GM21367 (cell line): ENCODE results near the gene LRBA.
"Not testable (repeated sequence)": the region's sequence is repeated elsewhere in the genome, so short reads cannot be mapped to it uniquely, and the experiment has no call there.

Source experiments
- ATAC-seq: cut with Tn5 transposase; IDR thresholded peaks from one replicate; pipeline ENCODE4 v1.9.1; 2021; ENCODE audit not compliant: unreplicated experiment

The LRBA gene

DNA sequence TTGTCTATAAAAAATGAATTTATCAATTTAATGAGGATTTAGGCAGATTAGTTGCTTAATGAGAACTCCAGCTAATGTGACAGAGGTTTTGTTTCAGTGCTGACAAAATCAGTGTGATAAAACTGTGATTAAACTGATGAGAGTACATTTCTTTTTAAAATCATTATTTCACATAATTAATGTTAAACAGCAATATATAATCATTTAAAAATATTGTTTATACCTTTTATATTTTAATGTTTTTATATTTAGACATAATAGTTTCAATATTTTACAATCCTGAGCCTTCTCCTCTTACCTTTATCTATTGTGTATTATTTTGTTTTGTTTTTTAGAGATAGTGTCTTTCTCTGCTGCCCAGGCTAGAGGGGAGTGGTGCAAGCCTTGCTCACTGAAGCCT, 480.3 kb downstream of the LRBA start:
- no peak for ATAC-seq

DNA sequence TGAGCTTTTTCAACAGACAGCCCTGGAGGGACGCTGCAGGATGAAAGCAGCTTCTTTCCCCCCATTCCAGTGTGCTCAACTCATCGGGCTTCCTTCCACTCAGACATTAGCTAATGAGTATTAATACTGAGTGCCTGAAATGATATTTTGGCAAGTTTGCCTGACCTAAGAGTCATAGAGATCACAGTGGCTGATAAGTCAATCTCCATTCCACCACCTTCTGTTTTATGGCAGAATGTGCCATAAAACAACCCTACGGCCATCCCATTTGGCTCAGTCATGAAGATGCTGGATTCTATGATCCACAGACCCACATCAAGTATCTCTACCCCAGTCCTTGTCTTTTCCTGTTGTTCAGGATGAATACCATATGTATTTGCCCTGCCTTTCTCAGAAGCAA, 481.4 kb downstream of the LRBA start:
- ATAC-seq, result no peak

DNA sequence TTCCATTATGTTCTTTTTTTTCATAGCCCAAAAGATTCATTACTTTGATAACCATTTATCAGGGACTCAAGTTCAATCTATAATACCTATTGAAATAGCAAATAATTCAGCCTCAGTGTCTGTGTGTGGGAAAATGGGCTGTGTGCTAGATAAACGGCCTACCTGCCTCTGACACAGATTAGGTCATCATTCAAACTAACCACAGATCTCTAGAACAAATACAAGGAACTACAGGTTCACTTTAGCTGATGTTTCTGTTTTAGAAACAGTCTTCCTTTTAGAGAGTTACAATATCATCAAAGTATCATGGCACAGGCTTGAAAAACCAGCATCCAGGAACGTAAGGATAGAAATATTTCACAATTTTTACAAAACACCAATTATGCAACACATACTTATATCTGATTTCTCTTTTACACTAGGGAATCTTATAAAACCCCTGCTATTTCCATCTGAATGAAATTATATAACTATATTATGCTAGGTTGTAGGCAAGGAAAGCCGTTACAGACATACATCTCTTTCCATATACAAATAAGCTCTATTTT, 489.7 kb downstream of the LRBA start:
- no peak for ATAC-seq

DNA sequence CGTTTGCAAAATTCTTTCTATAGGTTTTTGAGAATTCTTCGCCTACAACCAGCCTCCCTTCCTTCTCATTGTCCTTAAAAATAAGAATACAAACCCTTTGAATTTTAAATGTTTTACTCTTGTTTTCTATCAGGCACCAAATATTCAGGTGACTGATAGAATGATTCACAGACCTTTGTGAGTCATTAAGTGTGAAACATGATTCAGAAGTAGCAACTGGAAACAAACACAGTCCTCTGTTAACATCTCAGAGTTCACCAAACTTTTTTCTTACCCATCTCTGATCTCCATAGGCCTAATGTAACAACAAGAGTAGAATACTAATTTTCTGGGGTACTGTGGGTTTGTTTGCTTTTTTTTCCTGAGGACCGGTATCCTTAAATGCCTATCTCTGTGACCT, 496.5 kb downstream of the LRBA start:
- no peak for ATAC-seq

DNA sequence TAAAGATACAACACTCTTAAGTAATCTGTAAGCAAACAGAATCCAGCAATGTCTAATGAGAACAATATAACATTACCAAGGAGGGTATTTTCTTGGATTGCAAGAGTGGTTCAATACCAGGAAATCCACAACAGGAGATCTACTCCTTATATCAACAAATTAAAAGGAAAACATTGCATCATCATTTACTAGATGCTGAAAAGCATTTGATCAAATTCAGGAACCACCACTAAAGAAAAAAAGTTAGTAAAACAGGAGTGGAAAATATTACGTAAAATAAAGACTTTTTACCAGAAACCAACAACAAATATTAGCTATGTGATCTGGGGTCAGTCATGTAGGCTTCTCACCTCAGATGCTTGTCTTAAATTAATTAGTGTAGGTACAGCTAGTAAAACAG, 499.9 kb downstream of the LRBA start:
- ATAC-seq, result no peak

DNA sequence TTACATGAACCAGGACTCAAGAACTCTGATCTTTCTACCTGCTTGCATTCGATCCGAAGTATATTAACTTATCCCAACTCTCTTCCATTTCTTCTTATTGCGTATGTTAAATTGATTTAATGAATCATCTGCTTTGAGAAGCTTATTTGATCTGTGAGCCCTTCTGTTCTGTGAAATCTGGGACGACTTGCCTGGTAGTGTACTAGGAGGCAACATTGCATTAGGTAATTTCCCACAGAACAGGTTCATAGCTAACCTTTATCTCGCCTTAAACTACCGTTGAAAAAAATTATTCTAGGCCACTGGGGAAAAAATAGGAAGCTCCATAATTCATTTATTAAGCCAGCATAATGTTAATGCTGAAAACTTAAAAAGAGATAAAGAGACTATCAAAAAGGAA, 500.4 kb downstream of the LRBA start:
- ATAC-seq, result no peak

DNA sequence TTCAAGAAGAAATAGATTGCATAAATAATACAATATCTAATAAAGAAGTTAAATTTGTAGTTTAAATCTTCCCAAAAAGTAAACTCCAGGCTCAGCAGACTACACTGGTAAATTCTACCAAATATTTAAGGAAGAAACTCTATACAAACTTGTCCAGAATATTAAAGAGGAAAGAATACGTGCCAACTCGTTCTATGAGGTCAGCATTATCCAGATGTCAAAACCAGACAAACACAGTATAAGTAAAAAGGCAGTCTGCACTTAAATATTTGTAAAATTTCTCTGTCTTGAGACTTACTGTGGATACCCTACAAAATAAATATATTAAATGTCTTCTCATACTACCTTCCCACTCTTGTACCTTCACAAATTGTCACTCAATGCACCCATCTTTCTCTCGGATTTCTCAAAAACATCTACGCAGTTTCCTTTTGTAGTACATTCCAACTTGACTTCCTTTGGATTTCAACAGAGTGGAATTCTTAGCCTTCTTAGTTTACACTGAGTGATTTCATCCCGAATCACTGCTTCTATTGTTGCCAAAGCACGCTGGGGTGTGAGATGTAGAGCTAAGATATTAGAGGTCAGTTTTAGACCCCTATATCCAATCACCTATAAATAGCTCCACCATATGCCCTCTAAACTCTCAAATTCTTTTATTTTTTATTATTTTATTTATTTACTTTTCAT, 504.8 kb downstream of the LRBA start:
- no peak for ATAC-seq

DNA sequence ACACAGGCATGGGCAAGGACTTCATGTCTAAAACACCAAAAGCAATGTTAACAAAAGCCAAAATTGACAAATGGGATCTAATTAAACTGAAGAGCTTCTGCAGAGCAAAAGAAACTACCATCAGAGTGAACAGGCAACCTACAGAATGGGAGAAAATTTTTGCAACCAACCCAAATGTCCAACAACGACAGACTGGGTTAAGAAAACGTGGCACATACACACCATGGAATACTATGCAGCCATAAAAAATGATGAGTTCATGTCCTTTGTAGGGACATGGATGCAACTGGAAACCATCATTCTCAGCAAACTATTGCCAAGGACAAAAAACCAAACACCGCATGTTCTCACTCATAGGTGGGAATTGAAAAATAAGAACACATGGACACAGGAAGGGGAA, 507.4 kb downstream of the LRBA start:
- ATAC-seq, result not testable (repeated sequence)

DNA sequence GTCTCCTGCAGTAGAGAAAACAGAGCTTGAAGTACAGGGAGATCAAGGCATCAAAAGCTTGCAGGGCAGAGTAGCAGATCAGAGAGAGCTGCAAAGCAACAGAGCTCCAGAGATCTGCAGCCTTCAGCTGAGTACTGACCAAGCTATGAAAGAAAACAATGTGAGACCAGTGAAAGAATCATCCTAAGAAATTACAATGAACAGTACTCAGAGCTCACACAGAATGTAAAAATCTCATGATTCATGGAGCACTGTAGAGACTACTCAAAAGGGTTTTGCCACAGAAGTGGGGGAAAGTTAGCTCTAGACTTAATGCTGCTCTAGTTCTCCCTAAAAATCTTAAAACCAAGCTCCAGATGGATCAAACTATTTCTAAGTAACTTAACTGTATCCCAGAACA, 513.1 kb downstream of the LRBA start:
- ATAC-seq, result no peak

DNA sequence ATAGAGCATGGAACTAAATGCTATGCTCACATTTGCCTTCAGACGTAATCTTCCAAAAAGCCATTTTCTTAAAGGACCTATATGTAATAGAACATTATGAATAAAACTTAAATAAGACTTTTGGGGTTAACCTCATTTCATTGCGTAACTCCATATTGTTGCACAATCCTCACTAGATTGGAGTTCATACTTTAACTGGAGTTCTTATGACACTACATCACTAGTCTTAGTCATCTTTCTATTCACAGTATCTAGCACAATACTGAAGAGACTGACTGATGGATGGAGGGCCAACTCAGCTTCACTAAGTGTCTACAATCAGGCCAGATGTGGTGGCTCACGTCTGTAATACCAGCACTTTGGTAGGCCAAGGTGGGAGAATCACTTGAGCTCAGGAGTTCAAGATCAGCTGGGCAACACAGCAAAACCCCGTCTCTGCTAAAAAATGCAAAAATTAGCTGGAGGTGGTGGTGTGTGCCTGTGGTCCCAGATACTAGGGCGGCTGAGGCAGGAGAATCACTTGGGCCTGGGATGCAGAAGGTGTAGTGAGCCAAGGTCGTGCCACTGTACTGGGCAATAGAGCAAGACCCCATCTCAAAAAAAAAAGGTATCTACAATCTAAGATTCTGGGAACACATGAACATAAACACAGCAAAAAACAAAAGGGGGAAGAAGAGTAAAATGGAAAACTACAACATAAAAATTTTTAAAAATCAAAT, 513.9 kb downstream of the LRBA start:
- no peak for ATAC-seq

DNA sequence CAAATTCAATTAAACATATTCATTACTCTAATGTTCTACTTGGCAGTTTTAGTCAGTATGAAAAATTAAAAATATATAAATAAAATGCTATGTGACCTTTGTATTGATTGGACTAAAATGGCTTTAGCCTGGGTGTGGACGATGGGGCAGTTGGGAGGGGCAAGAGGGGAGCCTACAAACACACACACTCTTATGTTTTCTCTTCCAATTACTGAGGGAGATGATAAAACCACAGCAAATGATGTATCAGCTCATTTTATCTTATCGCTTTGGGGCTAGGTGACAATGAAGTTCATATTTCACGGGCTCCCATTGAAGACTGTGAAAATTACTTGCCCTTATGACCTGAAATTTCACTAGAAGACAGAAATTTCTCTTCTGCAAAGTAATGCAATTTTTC, 517.5 kb downstream of the LRBA start:
- no peak for ATAC-seq

DNA sequence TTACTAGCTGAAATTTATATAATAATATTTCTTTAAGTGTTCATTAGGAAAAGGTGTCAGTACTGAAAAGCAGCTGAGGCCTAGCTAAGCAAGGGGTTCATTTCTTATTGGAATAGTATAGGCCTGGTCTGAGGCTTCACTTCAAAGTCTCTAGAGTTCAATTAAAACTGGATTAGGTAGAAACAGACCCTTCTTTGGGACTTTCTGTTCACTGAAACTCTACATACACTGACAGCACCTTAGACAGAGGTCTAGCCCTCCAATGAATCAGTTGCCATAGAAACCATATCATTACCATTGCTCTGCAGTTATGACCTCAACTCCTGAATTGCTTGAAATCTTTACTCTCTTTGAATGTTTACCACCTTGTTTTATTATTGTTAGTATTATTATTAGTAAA, 519.5 kb downstream of the LRBA start:
- ATAC-seq, result no peak

DNA sequence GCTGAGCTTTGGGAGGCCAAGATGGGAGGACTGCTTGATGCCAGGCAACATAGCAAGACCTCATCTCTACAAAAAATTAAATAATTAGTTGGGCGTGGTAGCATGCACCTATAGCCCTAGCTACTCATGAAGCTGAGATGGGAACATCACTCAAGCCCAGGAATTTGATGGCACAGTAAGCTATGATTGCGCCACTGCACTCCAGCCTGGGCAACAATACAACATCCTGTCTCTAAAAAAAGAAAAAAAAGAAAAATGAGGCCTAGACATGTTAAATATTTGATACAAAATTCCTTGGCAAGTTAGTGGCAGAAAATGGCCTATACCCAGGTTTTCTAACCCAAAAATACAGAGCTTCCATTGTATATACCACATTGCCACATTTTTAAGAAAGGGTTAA, 521.2 kb downstream of the LRBA start:
- no peak for ATAC-seq

DNA sequence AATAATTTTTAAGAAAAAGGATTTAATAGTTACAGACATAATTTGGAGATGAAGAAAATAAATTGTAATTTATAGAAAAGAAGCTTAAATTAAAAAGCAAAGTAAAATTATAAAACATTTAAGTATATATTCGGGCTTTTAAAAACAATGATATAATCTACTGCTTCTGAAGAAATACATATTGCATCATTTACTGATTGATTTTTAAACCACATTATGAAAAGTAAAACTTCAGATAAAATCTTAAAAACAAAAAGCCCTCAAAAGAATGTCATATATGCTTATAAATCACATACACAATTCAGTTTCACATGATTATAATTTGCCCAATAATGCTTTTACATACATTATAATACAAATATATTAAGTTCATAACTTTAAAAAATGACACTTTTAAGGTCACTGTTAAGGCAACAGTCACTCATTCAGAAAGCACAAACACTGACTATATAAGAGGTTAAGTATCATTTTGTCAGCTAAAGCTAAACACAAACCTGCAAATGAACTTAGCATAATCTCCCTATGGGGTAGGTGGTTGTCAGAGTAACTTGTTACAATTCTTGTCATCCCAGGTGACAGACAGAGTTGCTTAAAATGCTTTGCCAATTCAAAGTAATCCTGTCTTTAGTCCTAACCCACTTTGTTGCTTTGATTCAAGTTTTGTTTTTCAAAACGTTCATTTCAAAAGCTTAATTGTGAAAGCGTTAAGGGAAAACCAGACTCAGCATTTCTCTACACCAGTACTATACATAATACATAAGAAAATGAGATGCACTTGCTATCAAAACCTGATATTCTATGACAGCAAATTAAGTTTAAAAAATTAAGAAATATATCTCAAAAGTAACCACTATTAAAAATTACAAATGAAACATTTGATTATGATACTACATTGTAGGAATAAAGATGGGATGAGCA, 523.7 kb downstream of the LRBA start:
- no peak for ATAC-seq

DNA sequence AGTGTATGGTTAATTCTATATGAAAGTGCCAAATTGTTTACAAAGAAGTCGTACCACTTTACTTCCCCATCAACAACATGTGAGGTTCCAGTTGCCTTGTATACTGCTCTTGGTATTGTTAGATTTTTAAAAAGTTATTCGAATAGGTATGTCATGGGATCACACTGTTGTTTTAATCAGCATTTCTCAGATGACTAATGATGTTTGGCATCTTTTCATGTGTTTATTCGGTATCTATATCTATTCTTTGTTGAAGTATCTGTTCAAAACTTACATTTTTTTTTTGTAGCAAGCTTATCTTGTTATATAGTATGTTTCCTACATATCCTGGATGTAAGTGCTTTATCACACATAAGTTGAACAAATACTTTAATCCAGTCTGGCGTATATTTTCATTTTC, 532.5 kb downstream of the LRBA start:
- no peak for ATAC-seq

DNA sequence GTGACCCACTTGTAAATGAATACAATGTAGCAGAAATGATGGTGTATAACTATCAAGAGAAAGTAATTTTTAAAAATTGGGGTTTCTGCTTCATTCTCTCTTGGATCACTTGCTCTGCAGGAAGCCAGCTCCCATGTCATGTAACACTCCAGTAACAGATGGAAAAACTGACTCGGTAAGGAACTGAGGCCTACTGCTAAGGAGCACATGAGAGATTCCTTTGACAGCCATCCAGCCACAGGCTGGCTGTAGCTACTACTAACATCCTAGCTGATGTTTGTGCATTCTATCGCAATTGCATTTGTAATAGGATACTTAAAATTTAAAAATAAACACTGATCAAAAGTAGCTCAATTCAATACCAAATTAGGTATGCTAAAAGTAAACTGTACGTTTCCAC, 535.4 kb downstream of the LRBA start:
- ATAC-seq, result no peak

DNA sequence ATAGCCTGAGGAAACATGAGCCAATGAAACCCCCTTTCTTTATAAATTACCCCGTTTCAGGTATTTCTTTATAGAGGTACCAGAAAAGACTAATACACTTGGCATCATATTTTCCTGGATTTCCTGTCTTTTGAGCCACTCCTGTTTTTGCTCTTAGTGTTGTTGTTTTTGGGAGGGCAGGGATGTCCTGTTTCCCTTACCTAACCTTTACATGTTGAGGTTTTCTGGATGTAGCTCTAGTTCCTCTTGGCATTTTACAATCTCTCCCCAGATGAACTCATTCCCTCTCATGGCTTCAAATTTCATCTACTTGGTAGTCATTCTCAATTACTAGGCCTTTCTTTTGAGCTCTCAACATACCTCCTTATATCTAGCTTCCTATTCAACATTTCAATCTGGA, 537.2 kb downstream of the LRBA start:
- no peak for ATAC-seq

DNA sequence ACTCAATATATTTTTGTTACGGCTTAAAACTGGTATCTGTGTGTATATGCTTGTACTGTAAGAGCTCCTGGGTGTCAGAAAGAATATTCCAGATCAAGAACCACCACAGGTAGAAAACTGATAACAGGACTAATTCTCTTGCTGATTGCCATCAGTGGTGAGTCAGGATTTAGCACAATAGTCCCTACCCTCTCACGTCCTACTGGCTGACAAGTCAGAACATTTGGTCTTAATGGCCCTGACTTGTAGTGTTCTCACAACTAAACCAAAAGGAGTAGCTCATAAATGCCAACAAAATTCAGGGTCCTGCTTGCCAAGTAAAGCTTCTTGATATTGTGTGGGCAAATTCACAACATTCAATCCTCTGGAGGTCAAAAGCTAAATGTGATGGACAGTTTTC, 538.3 kb downstream of the LRBA start:
- no peak for ATAC-seq

DNA sequence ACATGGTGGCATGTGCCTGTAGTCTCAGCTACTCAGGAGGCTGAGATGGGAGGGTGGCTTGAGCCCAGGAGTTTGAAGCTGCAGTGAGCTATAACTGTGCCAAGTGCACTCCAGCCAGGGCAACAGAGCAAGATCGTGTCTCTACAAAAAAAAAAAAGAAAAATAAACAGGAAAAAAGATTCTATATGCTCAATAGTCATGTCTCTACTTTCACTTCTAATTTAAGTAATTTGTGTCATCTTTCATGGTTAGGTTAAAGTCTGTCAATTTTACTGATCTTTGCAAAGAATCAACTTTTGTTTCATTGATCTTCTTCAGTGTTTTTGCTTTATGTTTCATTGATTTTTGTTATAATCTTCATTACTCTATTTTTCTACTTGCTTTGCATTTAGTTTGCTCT, 539.3 kb downstream of the LRBA start:
- ATAC-seq, result no peak

DNA sequence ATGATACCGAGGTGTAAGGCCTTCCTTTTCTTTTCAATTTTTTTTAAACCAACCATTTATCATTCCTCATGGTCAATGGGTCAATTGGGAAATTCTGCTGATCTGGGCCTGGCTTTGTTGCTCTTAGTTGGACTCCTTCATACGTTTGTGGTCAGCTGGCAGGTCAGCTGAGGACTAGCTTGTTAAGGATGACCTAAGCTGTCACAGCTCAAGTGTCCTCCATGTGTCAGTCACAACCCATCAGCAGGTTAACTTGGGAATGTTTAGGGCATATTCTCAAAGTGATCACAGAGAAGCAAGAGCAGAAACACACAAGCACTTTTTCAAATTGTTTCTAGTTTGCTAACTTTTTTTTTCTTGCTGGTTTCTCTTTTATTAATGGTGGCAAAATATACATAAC, 550.6 kb downstream of the LRBA start:
- no peak for ATAC-seq

DNA sequence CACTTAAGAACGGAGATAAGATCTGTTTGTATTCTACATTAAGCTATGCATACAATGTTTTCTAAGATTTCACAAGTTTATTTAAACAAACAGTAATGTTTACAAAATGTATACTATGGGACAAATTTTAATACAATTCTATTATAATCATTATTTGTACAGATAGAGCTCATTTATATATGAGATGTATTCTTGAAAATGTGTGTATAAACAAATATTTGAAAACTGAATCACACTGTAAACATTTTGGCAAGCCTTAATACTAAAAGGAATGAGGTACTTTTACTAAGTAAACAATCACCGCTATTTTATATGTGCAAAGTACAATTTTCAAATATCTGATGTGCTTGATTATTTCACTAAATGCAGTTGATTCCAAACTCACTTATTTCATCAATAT, 552.3 kb downstream of the LRBA start:
- no peak for ATAC-seq

DNA sequence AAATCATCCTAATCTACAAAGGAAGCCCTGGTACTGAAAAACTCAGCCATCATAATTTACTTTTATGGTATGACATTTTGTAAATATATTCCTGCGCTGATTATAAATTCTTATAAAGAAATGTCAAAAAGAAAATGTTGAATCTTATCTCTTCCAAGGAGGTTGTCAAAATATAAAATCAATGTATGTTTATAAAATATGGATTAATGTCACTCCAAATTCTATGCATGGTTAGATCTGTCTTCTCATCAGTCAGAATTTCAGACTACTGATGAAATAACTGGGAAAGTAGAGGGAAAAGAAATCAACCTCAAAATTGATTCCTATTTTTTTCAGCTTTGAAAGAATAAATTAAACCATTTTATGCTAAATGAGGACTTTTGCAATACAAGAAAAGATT, 553.1 kb downstream of the LRBA start:
- no peak for ATAC-seq
